Stimulated activated CD4-positive, alpha-beta T cell treated with anti-CD3 and anti-CD28 coated beads, Interleukin-1b, Interleukin-23, amount 100 ng/mL, for 1 hour (primary cell): ENCODE results near the gene OSTM1.
"Not testable (repeated sequence)": the region's sequence is repeated elsewhere in the genome, so short reads cannot be mapped to it uniquely, and the experiment has no call there.

Experiments
- DNase-seq, 2 donors: peaks; one replicate each; pipeline ENCODE4 v3.0.0-alpha.2; 2020; ENCODE audit warnings: low read depth in 2 of 2

Gene OSTM1

GRCh38 chr6:108020472-108021116, 53.9 kb downstream of the OSTM1 start:
- no peak for DNase-seq

DNA sequence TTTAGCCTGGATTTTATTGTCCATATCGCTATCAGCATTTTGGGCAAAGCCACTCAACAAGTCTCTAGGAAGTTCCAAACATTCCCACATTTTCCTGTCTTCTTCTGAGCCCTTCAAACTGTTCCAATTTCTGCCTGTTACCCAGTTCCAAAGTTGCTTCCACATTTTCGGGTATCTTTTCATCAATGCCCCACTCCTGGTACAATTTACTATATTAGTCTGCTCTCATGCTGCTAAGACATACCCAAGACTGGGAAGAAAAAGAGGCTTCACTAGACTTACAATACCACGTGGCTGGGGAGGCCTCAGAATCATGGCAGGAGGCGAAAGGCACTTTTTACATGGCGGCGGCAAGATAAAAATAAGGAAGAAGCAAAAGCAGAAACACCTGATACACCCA, 58.3 kb downstream of the OSTM1 start:
- not testable (repeated sequence) for DNase-seq

GRCh38 chr6:108013787-108014439, 60.6 kb downstream of the OSTM1 start:
- DNase-seq: no peak

GRCh38 chr6:108009894-108010293, 64.6 kb downstream of the OSTM1 start:
- DNase-seq: no peak

DNA sequence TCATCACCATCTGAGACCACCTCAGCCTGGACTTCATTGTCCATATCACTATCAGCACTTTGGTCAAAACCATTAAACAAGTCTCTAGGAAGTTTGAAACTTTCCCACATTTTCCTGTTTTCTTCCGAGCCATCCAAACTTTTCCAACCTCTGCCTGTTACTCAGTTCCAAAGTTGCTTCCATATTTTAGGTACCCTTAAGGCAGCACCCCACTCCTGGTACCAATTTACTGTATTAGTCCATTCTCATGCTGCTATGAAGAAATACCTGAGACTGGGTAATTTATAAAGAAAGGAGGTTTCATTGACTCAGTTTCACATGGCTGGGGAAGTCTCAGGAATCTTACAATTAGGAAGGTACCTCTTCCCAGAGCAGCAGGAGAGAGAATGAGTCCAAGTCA, 65.3 kb downstream of the OSTM1 start:
- not testable (repeated sequence) for DNase-seq

- no peak for DNase-seq
Observed at GRCh38 chr6:108008363-108008762, 66.2 kb downstream of the OSTM1 start.

DNA sequence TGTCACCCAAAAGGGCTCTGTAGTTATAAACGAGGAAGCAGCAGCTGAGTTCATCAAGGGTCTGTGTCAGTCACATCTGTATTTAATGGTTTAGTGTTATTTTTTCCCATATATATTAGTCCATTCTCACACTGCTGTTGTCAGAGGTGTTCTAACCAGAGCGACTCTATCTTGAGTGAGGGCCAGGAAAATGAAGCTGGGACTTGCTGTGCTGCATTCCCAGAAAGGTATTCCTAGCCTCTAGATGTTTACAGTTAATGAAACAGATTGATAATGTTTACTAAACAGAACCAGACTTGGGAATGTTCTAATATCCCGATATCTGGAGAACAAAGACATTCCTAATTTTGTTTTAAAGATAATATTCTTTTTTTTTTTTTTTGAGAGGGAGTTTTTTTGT, 68.6 kb downstream of the OSTM1 start:
- DNase-seq: no peak

GRCh38 chr6:108004861-108005260, 69.7 kb downstream of the OSTM1 start:
- no peak for DNase-seq

- no peak for DNase-seq
Observed at GRCh38 chr6:108002365-108003221, 71.9 kb downstream of the OSTM1 start.

DNA sequence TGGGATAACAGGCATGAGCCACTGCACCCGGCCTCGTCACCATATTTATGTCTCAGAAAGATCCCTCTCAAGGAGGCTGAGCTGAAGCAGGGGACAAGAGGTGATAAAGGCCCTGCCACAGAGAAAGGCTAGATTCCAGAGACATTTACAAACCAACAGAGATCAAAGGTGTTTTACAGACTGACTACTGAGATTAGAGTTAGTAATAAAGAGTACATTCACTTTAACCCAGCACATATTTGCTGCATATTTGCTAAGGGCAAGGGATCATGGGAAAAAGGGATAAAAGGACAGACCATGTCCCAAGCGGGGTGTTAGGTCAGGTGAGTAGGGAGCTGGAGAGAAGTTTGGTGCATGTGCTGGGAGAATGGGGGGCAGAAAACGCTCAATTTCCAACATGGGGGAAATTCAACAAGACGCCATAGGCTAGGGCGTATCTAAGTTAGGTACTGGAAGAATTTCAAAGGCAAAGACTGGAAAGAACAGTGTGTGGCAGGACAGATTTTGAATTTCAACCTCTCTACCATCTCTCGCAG, 72.8 kb downstream of the OSTM1 start:
- DNase-seq: no peak

- DNase-seq: not testable (repeated sequence)
Observed at GRCh38 chr6:108000259-108000658, 74.3 kb downstream of the OSTM1 start.

DNA sequence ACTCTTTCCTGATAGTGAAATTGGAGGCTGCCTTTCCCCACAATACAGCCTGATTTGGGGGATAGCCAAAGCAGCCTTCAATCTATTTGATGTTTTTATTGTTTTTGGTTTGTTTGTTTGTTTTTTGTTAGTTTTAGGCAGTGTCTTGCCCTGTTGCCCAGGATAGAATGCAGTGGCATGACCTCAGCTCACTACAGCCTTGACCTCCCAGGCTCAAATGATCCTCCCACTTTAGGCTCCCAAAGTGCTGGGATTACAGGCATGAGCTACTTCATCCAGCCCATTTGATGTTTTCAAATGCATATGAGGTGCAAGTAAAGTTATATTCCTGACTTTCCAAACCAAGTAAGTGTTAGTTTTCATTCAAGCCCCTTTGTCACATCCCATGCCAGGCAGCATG, 75.2 kb downstream of the OSTM1 start:
- DNase-seq: no peak

DNA sequence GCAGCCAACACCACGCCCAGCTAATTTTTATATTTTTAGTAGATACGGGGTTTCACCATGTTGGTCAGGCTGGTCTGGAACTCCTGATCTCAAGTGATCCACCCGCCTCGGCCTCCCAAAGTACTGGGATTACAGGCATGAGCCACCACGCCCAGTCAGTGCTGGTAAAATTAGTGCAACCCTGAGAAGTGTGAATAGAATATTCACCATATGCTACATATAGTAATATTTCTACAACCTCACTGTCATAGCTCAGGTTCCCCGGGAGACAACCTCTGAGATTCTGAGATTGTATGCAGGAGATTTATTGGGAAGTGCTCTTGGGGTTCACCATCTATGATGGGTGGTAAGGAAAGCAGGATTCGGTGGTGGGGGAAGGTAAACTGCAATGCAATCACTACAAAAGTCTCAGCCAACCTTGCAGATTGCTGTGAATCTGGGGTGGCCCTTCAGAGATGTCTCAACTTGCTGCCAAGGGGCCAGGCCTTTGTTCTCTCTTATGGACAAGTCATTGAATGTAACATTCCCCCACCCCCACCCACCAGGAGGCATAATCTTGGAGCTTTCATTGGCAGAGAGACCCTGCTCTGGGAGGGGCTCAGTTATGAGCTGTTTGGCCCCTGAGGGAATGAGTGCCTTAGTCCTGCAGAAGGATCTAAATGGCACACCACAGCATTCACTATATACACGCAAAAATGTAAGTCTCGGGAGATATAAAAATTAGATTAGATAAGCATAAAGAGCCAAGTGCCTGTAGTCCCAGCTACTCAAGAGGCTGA, 82.6 kb downstream of the OSTM1 start:
- DNase-seq: no peak
